Right lobe of liver (tissue), 4 donors: ENCODE results near the gene TMEM222.

Experiments
- CTCF ChIP-seq, 4 donors: fragments of 200-600 bp in 3 of 4; fragments of 450-650 bp in 1 of 4; IDR thresholded peaks; one replicate each; pipeline versions ENCODE4 v1.5.1 to v1.8.0; 2016 to 2022; ENCODE audit warnings: antibody characterized with exemption in 4 of 4, mild to moderate bottlenecking in 2 of 4
- POLR2A ChIP-seq: fragments of 450-650 bp; IDR thresholded peaks from one replicate; pipeline ENCODE4 v1.6.1; 2017; ENCODE audit warnings: antibody characterized with exemption, mild to moderate bottlenecking
- donor health status: DM: no; HTN: no; CAD: no.
- donor health status: DM: no; HTN: no; CAD: no.
- donor health status: DM: no; HTN: yes; CAD: no.

GRCh38 chr1:27339213-27339612, 17.2 kb downstream of the TMEM222 start:
- TF ChIP-seq CTCF (IDR thresholded peaks at IDR 0.05) (no peak), POLR2A (no peak)
